ENCODE measurements around the gene CYP2U1. TPM values are rescaled to one million over a fixed set of nuclear protein-coding genes. Genes with fewer than 3 reads are reported as not detected.
"Not testable (repeated sequence)": the region's sequence is repeated elsewhere in the genome, so short reads cannot be mapped to it uniquely, and the experiment has no call there.

Gene CYP2U1
- 4.0 TPM for total RNA-seq

- ATAC-seq = peak; percentile 96
- peak; percentile 89 for DNase-seq (ENCODE audit: low spot score)
Measured at GRCh38 chr4:107930821-107931774, at the start of gene CYP2U1. TSS of gene CYP2U1 (plus strand) at chr4:107931549. CDS start at chr4:107931644, 95 bp downstream.

- ATAC-seq (no peak), DNase-seq (ENCODE audit: low spot score) (no peak)
Measured at GRCh38 chr4:107885865-107886264, 45.5 kb upstream of the CYP2U1 start.

GRCh38 chr4:107888237-107888636, 43.1 kb upstream of the CYP2U1 start:
- ATAC-seq = no peak
- no peak for DNase-seq (ENCODE audit: low spot score)

- ATAC-seq (no peak), DNase-seq (ENCODE audit: low spot score) (no peak)
Measured at GRCh38 chr4:107890779-107891178, 40.6 kb upstream of the CYP2U1 start.

- ATAC-seq = no peak
- DNase-seq (ENCODE audit: low spot score) = no peak
Measured at GRCh38 chr4:107891299-107891698, 40.0 kb upstream of the CYP2U1 start.

GRCh38 chr4:107893171-107894137, 37.9 kb upstream of the CYP2U1 start:
- ATAC-seq = peak; percentile 31
- DNase-seq (ENCODE audit: low spot score) = no peak

- no peak for ATAC-seq
- DNase-seq (ENCODE audit: low spot score) = no peak
Measured at GRCh38 chr4:107894138-107894603, 37.2 kb upstream of the CYP2U1 start.

GRCh38 chr4:107896158-107896645, 35.1 kb upstream of the CYP2U1 start:
- DNase-seq (ENCODE audit: low spot score) = no peak
- ATAC-seq = peak; percentile 69

- no peak for ATAC-seq
- no peak for DNase-seq (ENCODE audit: low spot score)
Measured at GRCh38 chr4:107896646-107897045, 34.7 kb upstream of the CYP2U1 start.

GRCh38 chr4:107897823-107898222, 33.5 kb upstream of the CYP2U1 start:
- no peak for DNase-seq (ENCODE audit: low spot score)
- ATAC-seq = no peak

- ATAC-seq = no peak
- DNase-seq (ENCODE audit: low spot score) = no peak
Measured at GRCh38 chr4:107900067-107900466, 31.3 kb upstream of the CYP2U1 start.

- DNase-seq (ENCODE audit: low spot score) = no peak
- ATAC-seq = no peak
Measured at GRCh38 chr4:107900508-107900907, 30.8 kb upstream of the CYP2U1 start.

GRCh38 chr4:107901213-107901934, 30.0 kb upstream of the CYP2U1 start:
- no peak for DNase-seq (ENCODE audit: low spot score)
- no peak for ATAC-seq

- no peak for ATAC-seq
- DNase-seq (ENCODE audit: low spot score) = no peak
Measured at GRCh38 chr4:107902715-107903114, 28.6 kb upstream of the CYP2U1 start.

GRCh38 chr4:107905082-107905481, 26.3 kb upstream of the CYP2U1 start:
- DNase-seq (ENCODE audit: low spot score); ATAC-seq: not testable (repeated sequence)

- ATAC-seq = no peak
- DNase-seq (ENCODE audit: low spot score) = no peak
Measured at GRCh38 chr4:107906458-107907100, 24.8 kb upstream of the CYP2U1 start.

- ATAC-seq (no peak), DNase-seq (ENCODE audit: low spot score) (no peak)
Measured at GRCh38 chr4:107908377-107908776, 23.0 kb upstream of the CYP2U1 start.

- no peak for DNase-seq (ENCODE audit: low spot score)
- peak; percentile 95 for ATAC-seq
Measured at GRCh38 chr4:107913283-107913899, 18.0 kb upstream of the CYP2U1 start.

- no peak for DNase-seq (ENCODE audit: low spot score)
- peak; percentile 23 for ATAC-seq
Measured at GRCh38 chr4:107915220-107915619, 16.1 kb upstream of the CYP2U1 start.

Measured in left lobe of liver (tissue), 2 donors.